T-helper 22 cell (primary cell): ENCODE measurements around the gene HS6ST3.

Source experiments
- DNase-seq: peaks from one replicate; pipeline ENCODE4 v3.0.0-alpha.2; 2020; ENCODE audit warnings: low read depth

HS6ST3 gene

GRCh38 chr13:96540670-96541069 lies 450.8 kb downstream of the HS6ST3 start:
- no peak for DNase-seq

GRCh38 chr13:96542986-96543385 lies 453.1 kb downstream of the HS6ST3 start:
- DNase-seq = no peak

- DNase-seq = no peak
Observed at GRCh38 chr13:96544957-96545356, 455.1 kb downstream of the HS6ST3 start.

- DNase-seq = no peak
Observed at GRCh38 chr13:96546463-96546862, 456.6 kb downstream of the HS6ST3 start.

GRCh38 chr13:96551546-96551945 lies 461.6 kb downstream of the HS6ST3 start:
- DNase-seq = no peak

- no peak for DNase-seq
Observed at GRCh38 chr13:96552559-96552958, 462.7 kb downstream of the HS6ST3 start.

GRCh38 chr13:96553796-96554195 lies 463.9 kb downstream of the HS6ST3 start:
- DNase-seq = no peak

- DNase-seq = no peak
Observed at GRCh38 chr13:96573563-96573962, 483.7 kb downstream of the HS6ST3 start.

- no peak for DNase-seq
Observed at GRCh38 chr13:96575423-96576320, 485.8 kb downstream of the HS6ST3 start.

GRCh38 chr13:96581741-96582140 lies 491.8 kb downstream of the HS6ST3 start:
- DNase-seq = no peak

GRCh38 chr13:96615252-96615651 lies 525.3 kb downstream of the HS6ST3 start:
- no peak for DNase-seq

- no peak for DNase-seq
Observed at GRCh38 chr13:96617528-96617927, 527.6 kb downstream of the HS6ST3 start.

GRCh38 chr13:96621634-96622183 lies 531.8 kb downstream of the HS6ST3 start:
- DNase-seq = no peak

- no peak for DNase-seq
Observed at GRCh38 chr13:96629331-96629730, 539.4 kb downstream of the HS6ST3 start.

GRCh38 chr13:96632536-96633320 lies 542.8 kb downstream of the HS6ST3 start:
- DNase-seq = no peak

- no peak for DNase-seq
Observed at GRCh38 chr13:96636001-96636709, 546.2 kb downstream of the HS6ST3 start.

GRCh38 chr13:96637039-96637438 lies 547.1 kb downstream of the HS6ST3 start:
- no peak for DNase-seq

- DNase-seq = no peak
Observed at GRCh38 chr13:96646101-96646500, 556.2 kb downstream of the HS6ST3 start.

- no peak for DNase-seq
Observed at GRCh38 chr13:96646515-96647211, 556.8 kb downstream of the HS6ST3 start.

GRCh38 chr13:96650301-96650886 lies 560.5 kb downstream of the HS6ST3 start:
- no peak for DNase-seq

GRCh38 chr13:96651598-96651997 lies 561.7 kb downstream of the HS6ST3 start:
- DNase-seq = no peak
